PC-9 (cell line): ENCODE data around the gene PRKCB. TPM values are rescaled to one million over a fixed set of nuclear protein-coding genes. Genes with fewer than 3 reads are reported as not detected.

Experiments used
- BruUV-seq: library from RNA; stranded (reverse); fragments of 400-500 nt; replicated peaks from 2 replicates; lab custom pipeline; 2021; lab: Mats Ljungman, UMichigan
- CTCF ChIA-PET: fragments of 300-600 bp; sonication (Branson Sonifier 250); formaldehyde crosslinking; loops from one replicate; lab custom pipeline; 2022; ENCODE audit warnings: antibody characterized with exemption; lab: Charles Lee
- POLR2A ChIA-PET: fragments of 300-600 bp; sonication (Branson Sonifier 250); formaldehyde crosslinking; loops from one replicate; lab custom pipeline; 2022; ENCODE audit warnings: antibody characterized with exemption; ENCODE audit not compliant: unreplicated experiment; lab: Charles Lee
- DNase-seq, 2 experiments: peaks; one replicate each; pipeline versions ENCODE4 v3.0.0 to v3.0.0-alpha.2; 2015 to 2022; ENCODE audit warnings: mixed read lengths in 1 of 2
- H2AFZ ChIP-seq: fragments of 200-600 bp; sonication (generic); 2 replicates; pipeline ENCODE4 v1.8.1; 2017; ENCODE audit warnings: antibody characterized with exemption
- H3F3A ChIP-seq: fragments of 200-600 bp; sonication (generic); 2 replicates; pipeline ENCODE4 v1.8.1; 2017; ENCODE audit warnings: antibody characterized with exemption, mild to moderate bottlenecking, low read depth; ENCODE audit not compliant: insufficient read depth
- H3K27ac ChIP-seq: fragments of 200-600 bp; sonication (generic); 2 replicates; pipeline ENCODE4 v1.6.1; 2016; ENCODE audit warnings: mixed run types
- H3K27me3 ChIP-seq: fragments of 200-600 bp; sonication (generic); 2 replicates; pipeline ENCODE4 v1.6.1; 2016; ENCODE audit warnings: low read depth, mixed run types; ENCODE audit not compliant: insufficient read depth
- H3K36me3 ChIP-seq: fragments of 200-600 bp; sonication (generic); 2 replicates; pipeline ENCODE4 v1.6.1; 2016; ENCODE audit warnings: low read depth, mixed run types
- H3K4me1 ChIP-seq: fragments of 200-600 bp; sonication (generic); replicated peaks from 2 replicates; pipeline ENCODE4 v1.6.1; 2016; ENCODE audit warnings: mixed run types; ENCODE audit not compliant: insufficient read depth
- H3K4me2 ChIP-seq: fragments of 200-600 bp; sonication (generic); 2 replicates; pipeline ENCODE4 v1.6.1; 2017; ENCODE audit warnings: mixed run types
- H3K4me3 ChIP-seq: fragments of 200-600 bp; sonication (generic); 2 replicates; pipeline ENCODE4 v1.6.1; 2016; ENCODE audit warnings: mixed run types
- H3K79me2 ChIP-seq: fragments of 200-600 bp; sonication (generic); 2 replicates; pipeline ENCODE4 v1.6.1; 2017; ENCODE audit warnings: low read depth, mixed run types
- H3K9me2 ChIP-seq: fragments of 200-600 bp; sonication (generic); 2 replicates; pipeline ENCODE4 v1.8.1; 2017; ENCODE audit warnings: mild to moderate bottlenecking; ENCODE audit not compliant: insufficient read depth
- H3K9me3 ChIP-seq: fragments of 200-600 bp; sonication (generic); 2 replicates; pipeline ENCODE4 v1.8.1; 2016; ENCODE audit warnings: low read depth; ENCODE audit not compliant: insufficient read depth
- H4K20me1 ChIP-seq: fragments of 200-600 bp; sonication (generic); 2 replicates; pipeline ENCODE4 v1.8.1; 2017; ENCODE audit not compliant: insufficient read depth
- EZH2 ChIP-seq: fragments of 200-600 bp; sonication (generic); IDR thresholded peaks from 2 replicates; pipeline ENCODE4 v1.8.0; 2017; ENCODE audit warnings: antibody characterized with exemption, low read depth
- intact Hi-C: fragments of 100-400 bp; cut with micrococcal nuclease; formaldehyde crosslinking; loops from one replicate; pipeline ENCODE4 v1.10.0; 2022; ENCODE audit not compliant: unreplicated experiment
- total RNA-seq: library from RNA; stranded (reverse); gene quantifications from 2 replicates; pipeline ENCODE4 v1.2.3, GENCODE V29; 2021
- TF ChIP-seq, protein P1 (sequence below): fragments of 200-600 bp; sonication (generic); conservative IDR thresholded peaks from 2 replicates; pipeline ENCODE4 v1.6.1; 2017; ENCODE audit warnings: mixed run types, antibody characterized with exemption, mild to moderate bottlenecking, moderate library complexity

PRKCB gene
- total RNA-seq, 1 experiment from 2014 or later, result not detected

DNA sequence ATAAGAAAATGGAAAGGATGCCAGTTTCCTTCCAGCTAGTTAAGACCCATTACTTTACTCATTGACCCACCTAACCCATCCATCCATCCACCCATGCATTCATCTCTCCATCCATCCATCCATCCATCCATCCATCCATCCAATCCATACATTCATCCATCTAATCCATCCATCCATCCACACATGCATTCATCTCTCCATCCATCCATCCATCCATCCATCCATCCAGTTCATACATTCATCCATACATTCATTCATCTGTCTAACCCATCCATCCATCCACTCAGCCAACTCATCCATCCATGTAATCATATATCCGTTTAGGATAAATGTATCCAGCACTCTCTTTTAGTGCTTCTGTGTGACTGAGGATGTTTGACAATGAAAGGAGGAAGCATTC is 241.5 kb downstream of the PRKCB start:
- Histone ChIP-seq H3K27me3 (peaks cover 35% of the 10 kb centered on the region), H2AFZ (no peak overlapping the region), H3K36me3 (no peaks in the 10 kb centered on the region), H3K9me2 (no peaks in the 10 kb centered on the region), H3K4me3 (no peak overlapping the region), H3K27ac (no peak overlapping the region), H4K20me1 (no peaks in the 10 kb centered on the region), H3K4me2 (no peak overlapping the region), H3F3A (no peaks in the 10 kb centered on the region), H3K4me1 (no peaks in the 10 kb centered on the region), H3K79me2 (no peaks in the 10 kb centered on the region), H3K9me3 (no peaks in the 10 kb centered on the region)
- no peak for DNase-seq
- intact Hi-C loops, result no loop called here
- TF ChIP-seq, protein P1, sequence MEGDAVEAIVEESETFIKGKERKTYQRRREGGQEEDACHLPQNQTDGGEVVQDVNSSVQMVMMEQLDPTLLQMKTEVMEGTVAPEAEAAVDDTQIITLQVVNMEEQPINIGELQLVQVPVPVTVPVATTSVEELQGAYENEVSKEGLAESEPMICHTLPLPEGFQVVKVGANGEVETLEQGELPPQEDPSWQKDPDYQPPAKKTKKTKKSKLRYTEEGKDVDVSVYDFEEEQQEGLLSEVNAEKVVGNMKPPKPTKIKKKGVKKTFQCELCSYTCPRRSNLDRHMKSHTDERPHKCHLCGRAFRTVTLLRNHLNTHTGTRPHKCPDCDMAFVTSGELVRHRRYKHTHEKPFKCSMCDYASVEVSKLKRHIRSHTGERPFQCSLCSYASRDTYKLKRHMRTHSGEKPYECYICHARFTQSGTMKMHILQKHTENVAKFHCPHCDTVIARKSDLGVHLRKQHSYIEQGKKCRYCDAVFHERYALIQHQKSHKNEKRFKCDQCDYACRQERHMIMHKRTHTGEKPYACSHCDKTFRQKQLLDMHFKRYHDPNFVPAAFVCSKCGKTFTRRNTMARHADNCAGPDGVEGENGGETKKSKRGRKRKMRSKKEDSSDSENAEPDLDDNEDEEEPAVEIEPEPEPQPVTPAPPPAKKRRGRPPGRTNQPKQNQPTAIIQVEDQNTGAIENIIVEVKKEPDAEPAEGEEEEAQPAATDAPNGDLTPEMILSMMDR, result no peak
- no peak for TF ChIP-seq EZH2
- BruUV-seq, result no TSS peak
- CTCF ChIA-PET, result interaction anchor here (0.5 kb wide), 1 partner anchor 417 kb away, joined by 4 read pairs; no protein-coding TSS in a partner anchor
- POLR2A ChIA-PET, result no interaction called here

DNA sequence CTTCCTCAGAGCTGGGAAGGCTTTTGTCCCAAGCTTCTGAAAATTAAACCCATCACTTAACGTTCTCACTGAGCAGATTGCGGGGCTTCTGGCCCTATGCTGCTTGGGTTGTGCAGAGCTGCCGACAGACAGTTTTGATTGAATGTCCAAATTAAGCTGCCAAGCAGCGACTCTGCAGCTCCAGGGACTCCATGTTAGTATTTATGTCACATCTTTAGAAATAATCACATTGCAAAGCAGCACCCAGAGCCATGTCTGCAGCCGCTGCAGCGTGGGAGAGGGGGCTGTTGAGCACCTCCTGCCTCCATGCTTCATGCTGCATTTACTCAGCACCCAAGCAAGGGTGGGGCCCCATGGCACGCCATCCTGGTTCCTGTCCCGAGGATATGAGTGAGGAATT is 242.2 kb downstream of the PRKCB start:
- no peak overlapping the region for H3K4me3 ChIP-seq
- H3K4me2 ChIP-seq, result no peak overlapping the region
- TF ChIP-seq EZH2, result no peak
- TF ChIP-seq, protein P1, result no peak
- POLR2A ChIA-PET, result no interaction called here
- no peak for DNase-seq
- H4K20me1 ChIP-seq, result no peaks in the 10 kb centered on the region
- H3K9me2 ChIP-seq, result no peaks in the 10 kb centered on the region
- no peaks in the 10 kb centered on the region for H3K4me1 ChIP-seq
- no peak overlapping the region for H2AFZ ChIP-seq
- no peaks in the 10 kb centered on the region for H3F3A ChIP-seq
- BruUV-seq, result no TSS peak
- peaks cover 29% of the 10 kb centered on the region for H3K27me3 ChIP-seq
- H3K79me2 ChIP-seq, result no peaks in the 10 kb centered on the region
- H3K9me3 ChIP-seq, result no peaks in the 10 kb centered on the region
- intact Hi-C loops, result no loop called here
- H3K36me3 ChIP-seq, result no peaks in the 10 kb centered on the region
- no peak overlapping the region for H3K27ac ChIP-seq
- CTCF ChIA-PET, result no interaction called here

DNA sequence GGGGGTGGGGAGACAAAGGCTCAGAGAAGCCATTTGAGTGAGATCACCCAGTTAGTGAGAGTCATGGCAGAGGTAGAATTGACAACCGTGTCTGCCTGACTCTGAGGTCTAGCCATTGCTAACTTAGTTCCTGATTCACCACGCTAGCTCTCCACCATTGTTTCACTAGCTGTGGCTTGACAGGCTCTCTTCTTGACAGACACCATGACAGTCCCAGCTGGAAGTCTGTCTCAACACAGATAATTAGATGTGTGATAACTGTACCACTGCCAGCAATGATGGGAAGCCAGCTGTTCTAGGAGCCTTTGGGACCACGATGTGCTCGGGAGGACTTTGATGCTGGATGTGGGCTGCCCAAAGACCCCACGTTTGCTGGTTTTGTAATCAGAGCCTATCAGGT is 249.9 kb downstream of the PRKCB start:
- Histone ChIP-seq H3K36me3 (no peaks in the 10 kb centered on the region), H3K79me2 (no peaks in the 10 kb centered on the region), H3K27ac (no peak overlapping the region), H3K4me1 (no peaks in the 10 kb centered on the region), H3F3A (no peaks in the 10 kb centered on the region), H3K9me2 (no peaks in the 10 kb centered on the region), H2AFZ (no peak overlapping the region), H3K4me2 (no peak overlapping the region), H3K9me3 (no peaks in the 10 kb centered on the region), H3K27me3 (peaks cover 13% of the 10 kb centered on the region), H3K4me3 (no peak overlapping the region), H4K20me1 (no peaks in the 10 kb centered on the region)
- POLR2A ChIA-PET, result no interaction called here
- TF ChIP-seq, protein P1, result no peak
- TF ChIP-seq EZH2, result no peak
- no TSS peak for BruUV-seq
- DNase-seq, result no peak
- intact Hi-C loops, result no loop called here
- CTCF ChIA-PET, result no interaction called here
